Gastroesophageal sphincter (tissue), 4 donors: ENCODE data around the gene NISCH. TPM values are rescaled to one million over a fixed set of nuclear protein-coding genes. Genes with fewer than 3 reads are reported as not detected.

ENCODE experiments used
- ATAC-seq: fragments of 150-250 bp; one replicate; pipeline ENCODE4 v1.9.1; 2016; ENCODE audit warnings: mild to moderate bottlenecking, moderate library complexity
- H3K27ac ChIP-seq, 4 donors: fragments of 200-600 bp; sonication (generic) in 3 of 4; 1 replicate in 3 of 4; 2 replicates in 1 of 4; pipeline ENCODE4 v1.5.1; 2016 to 2019
- H3K27me3 ChIP-seq: fragments of 200-600 bp; sonication (generic); one replicate; pipeline ENCODE4 v1.5.1; 2019
- H3K36me3 ChIP-seq, 2 donors: fragments of 200-600 bp; sonication (generic); one replicate each; pipeline ENCODE4 v1.5.1; 2019; ENCODE audit warnings: control low read depth in 1 of 2
- H3K4me1 ChIP-seq, 3 donors: fragments of 200-600 bp; sonication (generic); 1 replicate in 2 of 3; 2 replicates in 1 of 3; pipeline ENCODE4 v1.5.1; 2016 to 2019; ENCODE audit warnings: control low read depth in 2 of 3
- H3K4me3 ChIP-seq, 2 donors: fragments of 200-600 bp; sonication (generic); one replicate each; pipeline ENCODE4 v1.5.1; 2019; ENCODE audit warnings: mild to moderate bottlenecking in 1 of 2, moderate library complexity in 1 of 2
- H3K9me3 ChIP-seq, 3 donors: fragments of 200-600 bp; sonication (generic); one replicate each; pipeline ENCODE4 v1.5.1; 2017 to 2019; ENCODE audit warnings: control low read depth in 2 of 3
- CTCF ChIP-seq, 4 experiments: fragments of 200-600 bp in 2 of 4; fragments of 450-650 bp in 2 of 4; sonication (generic) in 1 of 4; IDR thresholded peaks; one replicate each; pipeline ENCODE4 v1.5.1; 2017 to 2019; ENCODE audit warnings: antibody characterized with exemption in 4 of 4, mild to moderate bottlenecking in 2 of 4, moderate library complexity in 2 of 4
- EP300 ChIP-seq: sonication (generic); formaldehyde crosslinking; IDR thresholded peaks from one replicate; pipeline ENCODE4 v1.6.1; 2017; ENCODE audit warnings: antibody characterized with exemption, mild to moderate bottlenecking
- POLR2A ChIP-seq, 2 donors: fragments of 450-650 bp; IDR thresholded peaks; one replicate each; pipeline ENCODE4 v1.6.1; 2017; ENCODE audit warnings: antibody characterized with exemption in 2 of 2, mild to moderate bottlenecking in 2 of 2, moderate library complexity in 1 of 2
- POLR2AphosphoS5 ChIP-seq: sonication (generic); formaldehyde crosslinking; IDR thresholded peaks from one replicate; pipeline ENCODE4 v1.6.1; 2017; ENCODE audit warnings: antibody characterized with exemption
- WGBS, 2 donors: methylation state at CpG; one replicate each; pipeline ENCODE4 v1.1.5; 2018; ENCODE audit warnings: low coverage in 1 of 2; 5-methylcytosine and 5-hydroxymethylcytosine counted together
- total RNA-seq, 4 donors: library from RNA; depleted of rRNA; stranded (reverse); fragments of >200 nt; gene quantifications; one replicate each; pipeline ENCODE4 v1.1.0, GENCODE V29; 2016

The NISCH gene
- total RNA-seq, 4 donors from 2014 or later = 56.7 to 95.9 (median 78.9) TPM

GRCh38 chr3:52447512-52448355 is 7.7 kb upstream of the NISCH start:
- WGBS, 2 donors = 60 to 68% methylated on average over 5 to 9 of the region's 12 CpGs
- Histone ChIP-seq H3K27ac (no peak overlapping the region), H3K4me1 (peaks cover 0 to 29% (median 0%) of the 10 kb centered on the region in 3 donors), H3K27me3 (no peaks in the 10 kb centered on the region), H3K4me3 (no peak overlapping the region), H3K36me3 (no peaks in the 10 kb centered on the region), H3K9me3 (no peaks in the 10 kb centered on the region)
- ATAC-seq = no peak
- TF ChIP-seq CTCF (IDR thresholded peaks at IDR 0.05) (no peak), EP300 (no peak), POLR2A (IDR thresholded peaks at IDR 0.05) (no peak), POLR2AphosphoS5 (no peak)

- no peak for ATAC-seq
- Histone ChIP-seq H3K9me3 (no peaks in the 10 kb centered on the region), H3K27ac (peak overlapping the region in 1 of 4 donors; percentile 20), H3K36me3 (no peaks in the 10 kb centered on the region), H3K27me3 (no peaks in the 10 kb centered on the region), H3K4me3 (no peak overlapping the region), H3K4me1 (peaks cover 0 to 34% (median 8%) of the 10 kb centered on the region in 3 donors)
- 100% methylated on average over 1 of the region's 11 CpGs; no CpG with 5 or more reads in 1 of the 2 donors for WGBS, 2 donors
- TF ChIP-seq POLR2AphosphoS5 = no peak
- no peak for TF ChIP-seq EP300
- no peak for TF ChIP-seq POLR2A (IDR thresholded peaks at IDR 0.05)
- TF ChIP-seq CTCF (IDR thresholded peaks at IDR 0.05) = no peak
Measured at GRCh38 chr3:52450489-52451236, 4.7 kb upstream of the NISCH start.

- Histone ChIP-seq H3K4me1 (peaks cover 0 to 39% (median 8%) of the 10 kb centered on the region in 3 donors), H3K9me3 (no peaks in the 10 kb centered on the region), H3K27ac (no peak overlapping the region), H3K4me3 (no peak overlapping the region), H3K27me3 (no peaks in the 10 kb centered on the region), H3K36me3 (no peaks in the 10 kb centered on the region)
- whole genome bisulfite sequencing, 2 donors = 80 to 100% methylated on average over 1 of the region's 24 CpGs
- no peak for ATAC-seq
- TF ChIP-seq POLR2AphosphoS5 (no peak), CTCF (IDR thresholded peaks at IDR 0.05) (no peak), POLR2A (IDR thresholded peaks at IDR 0.05) (no peak), EP300 (no peak)
Measured at GRCh38 chr3:52451237-52452083, 3.9 kb upstream of the NISCH start.

- no peak for ATAC-seq
- Histone ChIP-seq H3K4me1 (peaks cover 0 to 39% (median 12%) of the 10 kb centered on the region in 3 donors), H3K27ac (no peak overlapping the region), H3K36me3 (no peaks in the 10 kb centered on the region), H3K9me3 (no peaks in the 10 kb centered on the region), H3K27me3 (no peaks in the 10 kb centered on the region), H3K4me3 (no peak overlapping the region)
- 92% methylated on average over 2 of the region's 6 CpGs; no CpG with 5 or more reads in 1 of the 2 donors for WGBS, 2 donors
- TF ChIP-seq EP300 (no peak), POLR2AphosphoS5 (no peak), POLR2A (IDR thresholded peaks at IDR 0.05) (no peak), CTCF (IDR thresholded peaks at IDR 0.05) (no peak)
Measured at GRCh38 chr3:52452126-52452525, 3.3 kb upstream of the NISCH start.
